GM21825 (cell line): Measurements from ENCODE around the gene LTBP1.
"Not testable (repeated sequence)": the region's sequence is repeated elsewhere in the genome, so short reads cannot be mapped to it uniquely, and the experiment has no call there.

ENCODE experiments used
- ATAC-seq: cut with Tn5 transposase; IDR thresholded peaks from one replicate; pipeline ENCODE4 v1.9.1; 2021; ENCODE audit warnings: mild to moderate bottlenecking, moderate library complexity; ENCODE audit not compliant: unreplicated experiment

LTBP1 gene

GRCh38 chr2:33442052-33442451 lies 495.3 kb downstream of the LTBP1 start:
- not testable (repeated sequence) for ATAC-seq

- ATAC-seq = no peak
Observed at GRCh38 chr2:33442528-33443079, 495.9 kb downstream of the LTBP1 start.

GRCh38 chr2:33443274-33443829 lies 496.6 kb downstream of the LTBP1 start:
- no peak for ATAC-seq

GRCh38 chr2:33444967-33445366 lies 498.2 kb downstream of the LTBP1 start:
- ATAC-seq = no peak

GRCh38 chr2:33448220-33448899 lies 501.6 kb downstream of the LTBP1 start:
- no peak for ATAC-seq
